ENCODE measurements around the gene VWA2.

VWA2 gene

GRCh38 chr10:114311496-114312209 lies 72.6 kb downstream of the VWA2 start:
- Histone ChIP-seq H4K20me1 (no peaks in the 10 kb centered on the region; a peak in 1 of 22 replicates), H3K4me3 (no peak overlapping the region), H3K4me2 (no peak overlapping the region), H3K9me3 (replicated peaks in 1 of 11) (no peaks in the 10 kb centered on the region), H3K27me3 (no peaks in the 10 kb centered on the region), H3K9ac (no peak overlapping the region), H3K4me1 (peaks cover 0 to 16% (median 13%) of the 10 kb centered on the region in 10 experiments; a peak in 14 of 20 replicates), H3K27ac (no peak overlapping the region), H3K36me3 (no peaks in the 10 kb centered on the region)
- TF ChIP-seq Cebpa-rat (IDR thresholded peaks at IDR 0.05), result no peak

GRCh38 chr10:114313139-114313538 lies 74.1 kb downstream of the VWA2 start:
- Histone ChIP-seq H4K20me1 (no peaks in the 10 kb centered on the region; a peak in 1 of 22 replicates), H3K9ac (no peak overlapping the region), H3K4me3 (no peak overlapping the region), H3K27me3 (no peaks in the 10 kb centered on the region), H3K4me2 (no peak overlapping the region), H3K4me1 (peaks cover 0 to 2% (median 0%) of the 10 kb centered on the region in 10 experiments; a peak in 1 of 20 replicates), H3K27ac (no peak overlapping the region), H3K9me3 (replicated peaks in 1 of 11) (no peaks in the 10 kb centered on the region), H3K36me3 (no peaks in the 10 kb centered on the region)
- no peak for TF ChIP-seq Cebpa-rat (IDR thresholded peaks at IDR 0.05)

GRCh38 chr10:114313866-114314265 lies 74.8 kb downstream of the VWA2 start:
- TF ChIP-seq Cebpa-rat (IDR thresholded peaks at IDR 0.05), result no peak
- H3K4me3 ChIP-seq, result no peak overlapping the region
- no peaks in the 10 kb centered on the region for H3K4me1 ChIP-seq

GRCh38 chr10:114315566-114316420 lies 76.7 kb downstream of the VWA2 start:
- TF ChIP-seq Cebpa-rat (IDR thresholded peaks at IDR 0.05), result no peak
- no peak overlapping the region for H3K9ac ChIP-seq
- no peak overlapping the region for H3K4me3 ChIP-seq
- H3K27me3 ChIP-seq, result no peaks in the 10 kb centered on the region
- no peaks in the 10 kb centered on the region for H3K9me3 ChIP-seq (replicated peaks in 1 of 11)
- no peak overlapping the region for H3K27ac ChIP-seq
- H3K4me1 ChIP-seq, result no peaks in the 10 kb centered on the region
- H3K36me3 ChIP-seq, result no peaks in the 10 kb centered on the region
- no peaks in the 10 kb centered on the region; a peak in 1 of 22 replicates for H4K20me1 ChIP-seq
- H3K4me2 ChIP-seq, result no peak overlapping the region

More at GRCh38 chr10:114313866-114314265, 74.8 kb downstream of the VWA2 start:
- H3K27me3 ChIP-seq, result no peaks in the 10 kb centered on the region
- no peak overlapping the region for H3K4me2 ChIP-seq
- no peaks in the 10 kb centered on the region for H3K9me3 ChIP-seq (replicated peaks in 1 of 11)
- H3K9ac ChIP-seq, result no peak overlapping the region
- H3K27ac ChIP-seq, result no peak overlapping the region
- no peaks in the 10 kb centered on the region; a peak in 1 of 22 replicates for H4K20me1 ChIP-seq
- no peaks in the 10 kb centered on the region for H3K36me3 ChIP-seq

GRCh38 chr10:114316744-114317143 lies 77.7 kb downstream of the VWA2 start:
- H3K4me3 ChIP-seq, result no peak overlapping the region
- H3K9ac ChIP-seq, result no peak overlapping the region
- H3K27ac ChIP-seq, result no peak overlapping the region
- H3K36me3 ChIP-seq, result no peaks in the 10 kb centered on the region
- TF ChIP-seq Cebpa-rat (IDR thresholded peaks at IDR 0.05), result no peak
- no peaks in the 10 kb centered on the region for H3K4me1 ChIP-seq
- H3K27me3 ChIP-seq, result no peaks in the 10 kb centered on the region
- H4K20me1 ChIP-seq, result no peaks in the 10 kb centered on the region
- H3K4me2 ChIP-seq, result no peak overlapping the region
- no peaks in the 10 kb centered on the region for H3K9me3 ChIP-seq (replicated peaks in 1 of 11)

GRCh38 chr10:114319406-114320248 lies 80.6 kb downstream of the VWA2 start:
- Histone ChIP-seq H3K4me3 (no peak overlapping the region), H3K36me3 (no peaks in the 10 kb centered on the region), H3K27ac (no peak overlapping the region), H3K4me2 (no peak overlapping the region), H3K9ac (no peak overlapping the region), H3K27me3 (no peaks in the 10 kb centered on the region), H3K9me3 (replicated peaks in 1 of 11) (no peaks in the 10 kb centered on the region), H4K20me1 (no peaks in the 10 kb centered on the region), H3K4me1 (no peaks in the 10 kb centered on the region)
- no peak for TF ChIP-seq Cebpa-rat (IDR thresholded peaks at IDR 0.05)

GRCh38 chr10:114320249-114321116 lies 81.4 kb downstream of the VWA2 start:
- Histone ChIP-seq H3K27ac (no peak overlapping the region), H3K27me3 (no peaks in the 10 kb centered on the region), H3K36me3 (no peaks in the 10 kb centered on the region)

GRCh38 chr10:114322344-114322743 lies 83.3 kb downstream of the VWA2 start:
- Histone ChIP-seq H3K36me3 (no peaks in the 10 kb centered on the region), H3K27ac (no peak overlapping the region), H3K4me3 (no peak overlapping the region), H3K9ac (no peak overlapping the region), H3K9me3 (replicated peaks in 1 of 11) (no peaks in the 10 kb centered on the region), H3K4me1 (peaks cover 0 to 10% (median 3%) of the 10 kb centered on the region in 10 experiments; a peak in 7 of 20 replicates), H3K4me2 (no peak overlapping the region), H3K27me3 (no peaks in the 10 kb centered on the region), H4K20me1 (no peaks in the 10 kb centered on the region)
- TF ChIP-seq Cebpa-rat (IDR thresholded peaks at IDR 0.05), result no peak

More at GRCh38 chr10:114320249-114321116, 81.4 kb downstream of the VWA2 start:
- Histone ChIP-seq H3K9ac (no peak overlapping the region), H3K4me3 (no peak overlapping the region), H3K9me3 (replicated peaks in 1 of 11) (no peaks in the 10 kb centered on the region), H4K20me1 (no peaks in the 10 kb centered on the region), H3K4me2 (no peak overlapping the region), H3K4me1 (0 out of 20 replicates have a peak, but pooled peaks cover 0 to under 1% (median 0%) of the 10 kb centered on the region in 10 experiments)
- TF ChIP-seq Cebpa-rat (IDR thresholded peaks at IDR 0.05), result no peak

All from BLaER1 treated with 17β-estradiol and CSF1 and Interleukin-3, amounts not matched to agents 10 nM and 100 nM (cell line).